PC-9 (cell line): Measurements from ENCODE around the gene KRTDAP. TPM values are rescaled to one million over a fixed set of nuclear protein-coding genes. Genes with fewer than 3 reads are reported as not detected.

Source experiments
- BruUV-seq: library from RNA; stranded (reverse); fragments of 400-500 nt; replicated peaks from 2 replicates; lab custom pipeline; 2021; lab: Mats Ljungman, UMichigan
- CTCF ChIA-PET: fragments of 300-600 bp; sonication (Branson Sonifier 250); formaldehyde crosslinking; loops from one replicate; lab custom pipeline; 2022; ENCODE audit warnings: antibody characterized with exemption; lab: Charles Lee
- POLR2A ChIA-PET: fragments of 300-600 bp; sonication (Branson Sonifier 250); formaldehyde crosslinking; loops from one replicate; lab custom pipeline; 2022; ENCODE audit warnings: antibody characterized with exemption; ENCODE audit not compliant: unreplicated experiment; lab: Charles Lee
- DNase-seq, 2 experiments: peaks; one replicate each; pipeline versions ENCODE4 v3.0.0 to v3.0.0-alpha.2; 2015 to 2022; ENCODE audit warnings: mixed read lengths in 1 of 2
- H2AFZ ChIP-seq: fragments of 200-600 bp; sonication (generic); 2 replicates; pipeline ENCODE4 v1.8.1; 2017; ENCODE audit warnings: antibody characterized with exemption
- H3F3A ChIP-seq: fragments of 200-600 bp; sonication (generic); 2 replicates; pipeline ENCODE4 v1.8.1; 2017; ENCODE audit warnings: antibody characterized with exemption, mild to moderate bottlenecking, low read depth; ENCODE audit not compliant: insufficient read depth
- H3K27ac ChIP-seq: fragments of 200-600 bp; sonication (generic); 2 replicates; pipeline ENCODE4 v1.6.1; 2016; ENCODE audit warnings: mixed run types
- H3K27me3 ChIP-seq: fragments of 200-600 bp; sonication (generic); 2 replicates; pipeline ENCODE4 v1.6.1; 2016; ENCODE audit warnings: low read depth, mixed run types; ENCODE audit not compliant: insufficient read depth
- H3K36me3 ChIP-seq: fragments of 200-600 bp; sonication (generic); 2 replicates; pipeline ENCODE4 v1.6.1; 2016; ENCODE audit warnings: low read depth, mixed run types
- H3K4me1 ChIP-seq: fragments of 200-600 bp; sonication (generic); replicated peaks from 2 replicates; pipeline ENCODE4 v1.6.1; 2016; ENCODE audit warnings: mixed run types; ENCODE audit not compliant: insufficient read depth
- H3K4me2 ChIP-seq: fragments of 200-600 bp; sonication (generic); 2 replicates; pipeline ENCODE4 v1.6.1; 2017; ENCODE audit warnings: mixed run types
- H3K4me3 ChIP-seq: fragments of 200-600 bp; sonication (generic); 2 replicates; pipeline ENCODE4 v1.6.1; 2016; ENCODE audit warnings: mixed run types
- H3K79me2 ChIP-seq: fragments of 200-600 bp; sonication (generic); 2 replicates; pipeline ENCODE4 v1.6.1; 2017; ENCODE audit warnings: low read depth, mixed run types
- H3K9me2 ChIP-seq: fragments of 200-600 bp; sonication (generic); 2 replicates; pipeline ENCODE4 v1.8.1; 2017; ENCODE audit warnings: mild to moderate bottlenecking; ENCODE audit not compliant: insufficient read depth
- H3K9me3 ChIP-seq: fragments of 200-600 bp; sonication (generic); 2 replicates; pipeline ENCODE4 v1.8.1; 2016; ENCODE audit warnings: low read depth; ENCODE audit not compliant: insufficient read depth
- H4K20me1 ChIP-seq: fragments of 200-600 bp; sonication (generic); 2 replicates; pipeline ENCODE4 v1.8.1; 2017; ENCODE audit not compliant: insufficient read depth
- CTCF ChIP-seq: fragments of 200-600 bp; sonication (generic); conservative IDR thresholded peaks from 2 replicates; pipeline ENCODE4 v1.6.1; 2017; ENCODE audit warnings: mixed run types, antibody characterized with exemption, mild to moderate bottlenecking, moderate library complexity
- EZH2 ChIP-seq: fragments of 200-600 bp; sonication (generic); IDR thresholded peaks from 2 replicates; pipeline ENCODE4 v1.8.0; 2017; ENCODE audit warnings: antibody characterized with exemption, low read depth
- intact Hi-C: fragments of 100-400 bp; cut with micrococcal nuclease; formaldehyde crosslinking; loops from one replicate; pipeline ENCODE4 v1.10.0; 2022; ENCODE audit not compliant: unreplicated experiment
- total RNA-seq: library from RNA; stranded (reverse); gene quantifications from 2 replicates; pipeline ENCODE4 v1.2.3, GENCODE V29; 2021

The KRTDAP gene
- total RNA-seq, 1 experiment from 2014 or later, result not detected

- CTCF ChIA-PET, result no interaction called here
- Histone ChIP-seq H2AFZ (no peak overlapping the region), H4K20me1 (peaks cover 4% of the 10 kb centered on the region; the same call in 1 of the 2 replicates), H3K27ac (no peak overlapping the region), H3K9me3 (no peaks in the 10 kb centered on the region), H3K79me2 (peaks cover 19% of the 10 kb centered on the region), H3K4me3 (no peak overlapping the region), H3K36me3 (peaks cover 8% of the 10 kb centered on the region; the same call in 1 of the 2 replicates), H3F3A (peaks cover 9% of the 10 kb centered on the region; the same call in 1 of the 2 replicates), H3K4me2 (peak overlapping the region; percentile 94; the same call in 1 of the 2 replicates), H3K4me1 (peaks cover 13% of the 10 kb centered on the region; the same call in 1 of the 2 replicates), H3K27me3 (no peaks in the 10 kb centered on the region), H3K9me2 (no peaks in the 10 kb centered on the region)
- no TSS peak for BruUV-seq
- POLR2A ChIA-PET, result interaction anchor here (0.6 kb wide), 1 partner anchor 136 kb away, joined by 8 read pairs; no protein-coding TSS in a partner anchor
- DNase-seq, result no peak
- TF ChIP-seq CTCF, result no peak
- intact Hi-C loops, result no loop called here
These were observed 17.9 kb upstream of the KRTDAP start for GRCh38 chr19:35508129-35508528.

GRCh38 chr19:35507561-35507960 is 17.3 kb upstream of the KRTDAP start:
- Histone ChIP-seq H3K27me3 (no peaks in the 10 kb centered on the region), H3K4me2 (no peak overlapping the region), H3F3A (peaks cover 9% of the 10 kb centered on the region; the same call in 1 of the 2 replicates), H3K9me3 (no peaks in the 10 kb centered on the region), H3K4me1 (peaks cover 13% of the 10 kb centered on the region; the same call in 1 of the 2 replicates), H3K4me3 (no peak overlapping the region), H3K27ac (no peak overlapping the region), H2AFZ (no peak overlapping the region), H3K79me2 (peaks cover 19% of the 10 kb centered on the region), H3K36me3 (peaks cover 8% of the 10 kb centered on the region; the same call in 1 of the 2 replicates), H3K9me2 (no peaks in the 10 kb centered on the region), H4K20me1 (peaks cover 4% of the 10 kb centered on the region; the same call in 1 of the 2 replicates)
- no TSS peak for BruUV-seq
- no peak for TF ChIP-seq CTCF
- no peak for TF ChIP-seq EZH2
- intact Hi-C loops, result no loop called here
- ChIA-PET CTCF (no interaction called here), POLR2A (no interaction called here)
- DNase-seq, result no peak

- POLR2A ChIA-PET, result no interaction called here
- H3K4me3 ChIP-seq, result no peak overlapping the region
- H3K79me2 ChIP-seq, result peaks cover 19% of the 10 kb centered on the region
- intact Hi-C loops, result no loop called here
- BruUV-seq, result no TSS peak
- H3K27ac ChIP-seq, result no peak overlapping the region
- H3K4me1 ChIP-seq, result peaks cover 13% of the 10 kb centered on the region; the same call in 1 of the 2 replicates
- H2AFZ ChIP-seq, result no peak overlapping the region
- peaks cover 8% of the 10 kb centered on the region; the same call in 1 of the 2 replicates for H3K36me3 ChIP-seq
- H3F3A ChIP-seq, result peaks cover 9% of the 10 kb centered on the region; the same call in 1 of the 2 replicates
- H3K4me2 ChIP-seq, result no peak overlapping the region
- TF ChIP-seq CTCF (no peak), EZH2 (no peak)
- CTCF ChIA-PET, result interaction anchor here (0.5 kb wide), 1 partner anchor 485 kb away, joined by 3 read pairs; no protein-coding TSS in a partner anchor
- H3K9me2 ChIP-seq, result no peaks in the 10 kb centered on the region
- H3K27me3 ChIP-seq, result no peaks in the 10 kb centered on the region
- no peak for DNase-seq
- H4K20me1 ChIP-seq, result peaks cover 4% of the 10 kb centered on the region
- no peaks in the 10 kb centered on the region for H3K9me3 ChIP-seq
These were observed 15.7 kb upstream of the KRTDAP start for GRCh38 chr19:35506011-35506410.
